Stimulated activated CD8-positive, alpha-beta memory T cell treated with anti-CD3 and anti-CD28 coated beads, Interleukin-15, amount 100 ng/mL, for 1 hour (primary cell): ENCODE measurements around the gene TYW3.
"Not testable (repeated sequence)": the region's sequence is repeated elsewhere in the genome, so short reads cannot be mapped to it uniquely, and the experiment has no call there.

Experiments
- DNase-seq: peaks from one replicate; pipeline ENCODE4 v3.0.0-alpha.2; 2020; ENCODE audit warnings: low read depth

The TYW3 gene

GRCh38 chr1:74731399-74732052 is 1.4 kb upstream of the TYW3 start:
- DNase-seq, result no peak

GRCh38 chr1:74732071-74732946 is 643 bp upstream of the TYW3 start:
- DNase-seq, result not testable (repeated sequence)

- DNase-seq, result no peak
Observed at GRCh38 chr1:74733604-74734484, 892 bp downstream of the TYW3 start.

GRCh38 chr1:74737333-74737732 is 4.4 kb downstream of the TYW3 start:
- no peak for DNase-seq

- not testable (repeated sequence) for DNase-seq
Observed at GRCh38 chr1:74740307-74740980, 7.5 kb downstream of the TYW3 start.

- DNase-seq, result not testable (repeated sequence)
Observed at GRCh38 chr1:74745247-74745646, 12.3 kb downstream of the TYW3 start.

GRCh38 chr1:74748960-74749359 is 16.0 kb downstream of the TYW3 start:
- no peak for DNase-seq

- no peak for DNase-seq
Observed at GRCh38 chr1:74753104-74753503, 20.2 kb downstream of the TYW3 start.

GRCh38 chr1:74755475-74755874 is 22.5 kb downstream of the TYW3 start:
- DNase-seq, result no peak

- not testable (repeated sequence) for DNase-seq
Observed at GRCh38 chr1:74756650-74757049, 23.7 kb downstream of the TYW3 start.

- DNase-seq, result no peak
Observed at GRCh38 chr1:74763807-74764206, 30.9 kb downstream of the TYW3 start.

- no peak for DNase-seq
Observed at GRCh38 chr1:74766579-74766978, 33.6 kb downstream of the TYW3 start.

GRCh38 chr1:74767490-74767889 is 34.5 kb downstream of the TYW3 start:
- no peak for DNase-seq

GRCh38 chr1:74771913-74772515 is 39.1 kb downstream of the TYW3 start:
- no peak for DNase-seq

- no peak for DNase-seq
Observed at GRCh38 chr1:74772945-74773344, 40.0 kb downstream of the TYW3 start.

- DNase-seq, result no peak
Observed at GRCh38 chr1:74773582-74773981, 40.6 kb downstream of the TYW3 start.

GRCh38 chr1:74775735-74776134 is 42.8 kb downstream of the TYW3 start:
- no peak for DNase-seq

- no peak for DNase-seq
Observed at GRCh38 chr1:74777525-74777924, 44.6 kb downstream of the TYW3 start.

GRCh38 chr1:74779750-74780149 is 46.8 kb downstream of the TYW3 start:
- no peak for DNase-seq

GRCh38 chr1:74780594-74780993 is 47.6 kb downstream of the TYW3 start:
- no peak for DNase-seq

GRCh38 chr1:74785944-74786343 is 53.0 kb downstream of the TYW3 start:
- no peak for DNase-seq
